Measurements from ENCODE around the gene XRCC5. TPM values are rescaled to one million over a fixed set of nuclear protein-coding genes. Genes with fewer than 3 reads are reported as not detected.
"Not testable (repeated sequence)": the region's sequence is repeated elsewhere in the genome, so short reads cannot be mapped to it uniquely, and the experiment has no call there.

XRCC5 gene
- total RNA-seq, 1 donor from 2014 or later: 807 TPM

DNA sequence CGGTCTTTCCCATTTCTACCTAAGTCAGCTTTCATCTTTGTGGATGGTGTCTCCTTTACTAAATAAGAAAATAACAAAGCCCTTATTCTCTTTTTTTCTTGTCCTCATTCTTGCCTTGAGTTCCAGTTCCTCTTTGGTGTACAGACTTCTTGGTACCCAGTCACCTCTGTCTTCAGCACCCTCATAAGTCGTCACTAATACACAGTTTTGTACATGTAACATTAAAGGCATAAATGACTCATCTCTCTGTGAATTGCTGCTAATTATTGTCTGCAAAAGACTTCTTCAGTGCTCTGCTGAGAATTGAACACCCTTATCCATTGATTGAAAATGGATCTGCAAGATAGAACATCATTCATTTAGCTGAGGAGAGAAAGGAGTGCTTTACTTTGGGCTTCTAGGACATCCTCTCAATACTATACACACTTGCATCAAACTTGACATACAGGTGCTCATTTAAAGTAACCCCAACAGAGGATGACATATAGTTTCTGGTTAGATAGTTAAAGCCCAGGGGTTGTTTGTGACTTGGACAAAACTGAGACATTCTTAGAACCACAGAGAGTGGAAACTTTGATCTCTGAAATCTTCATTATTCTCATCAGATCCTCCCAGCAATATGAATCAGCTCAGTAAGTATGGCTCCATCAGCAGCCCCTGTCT, 97.0 kb downstream of the XRCC5 start:
- H3K36me3 Mint-ChIP-seq: peaks cover 66% of the 10 kb centered on the region
- Histone ChIP-seq H2AFZ (replicated peaks) (no peak overlapping the region), H3K36me3 (peaks cover 31% of the 10 kb centered on the region), H4K20me1 (ENCODE audit: low read depth) (peaks cover 36% of the 10 kb centered on the region), H3K9ac (no peak overlapping the region), H3K27ac (no peak overlapping the region), H3K4me1 (no peaks in the 10 kb centered on the region), H3K79me2 (ENCODE audit: low read depth) (peaks cover 5% of the 10 kb centered on the region), H3F3A (ENCODE audit: low read depth) (peaks cover 53% of the 10 kb centered on the region), H3K4me2 (no peak overlapping the region), H3K27me3 (no peaks in the 10 kb centered on the region), H3K4me3 (no peak overlapping the region), H3K9me3 (ENCODE audit: low read depth) (no peaks in the 10 kb centered on the region)
- no peak overlapping the region for H3K27ac Mint-ChIP-seq
- H3K9me3 Mint-ChIP-seq: no peaks in the 10 kb centered on the region
- H3K4me1 Mint-ChIP-seq: peaks cover 2% of the 10 kb centered on the region
- DNase-seq (ENCODE audit: low spot score): no peak
- no peak for TF ChIP-seq EZH2phosphoT487 (IDR thresholded peaks at IDR 0.05)
- no peaks in the 10 kb centered on the region for H3K27me3 Mint-ChIP-seq (ENCODE audit: insufficient read depth, low read depth)
- H3K4me3 Mint-ChIP-seq: no peak overlapping the region

DNA sequence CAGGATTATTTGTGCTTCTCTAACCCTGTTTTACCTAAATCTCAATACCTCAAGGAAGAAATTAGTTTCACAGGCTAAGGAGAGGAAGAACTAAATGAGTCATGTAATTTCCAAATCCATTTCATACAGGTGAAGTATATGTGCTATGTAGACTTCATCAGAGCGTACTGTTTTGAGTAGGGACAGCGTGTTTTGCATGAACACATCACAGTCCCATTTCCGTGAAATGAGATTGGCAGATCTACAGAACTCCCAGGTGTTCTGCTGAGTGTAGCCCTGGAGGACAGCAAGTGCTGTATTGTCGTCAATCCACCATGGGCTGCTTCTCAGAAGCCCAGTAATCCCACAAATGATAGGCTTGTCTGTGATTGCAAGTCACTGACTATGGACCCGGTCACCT, 97.7 kb downstream of the XRCC5 start:
- Histone ChIP-seq H3K4me2 (no peak overlapping the region), H4K20me1 (ENCODE audit: low read depth) (peaks cover 31% of the 10 kb centered on the region)

DNA sequence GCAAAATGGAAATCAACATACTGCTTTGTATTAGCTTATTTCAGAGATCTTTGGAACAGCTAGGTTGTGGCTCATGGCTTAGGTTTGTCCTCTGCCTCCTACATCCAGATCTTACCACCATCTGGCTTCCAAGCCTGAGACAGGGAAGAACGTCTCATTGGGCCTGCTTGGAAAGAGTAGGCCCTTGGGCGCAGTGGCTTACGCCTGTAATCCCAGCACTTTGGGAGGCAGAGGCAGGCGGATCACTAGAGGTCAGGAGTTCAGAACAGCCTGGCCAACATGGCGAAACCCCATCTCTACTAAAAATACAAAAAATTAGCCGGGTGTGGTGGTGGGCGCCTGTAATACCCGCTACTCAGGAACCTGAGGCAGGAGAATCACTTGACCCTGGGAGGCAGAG, 99.5 kb downstream of the XRCC5 start:
- not testable (repeated sequence) for H3K4me1 Mint-ChIP-seq, H3K4me1 ChIP-seq, H3K9me3 Mint-ChIP-seq

More for the DNA sequence above, 97.7 kb downstream of the XRCC5 start:
- Histone ChIP-seq H3K79me2 (ENCODE audit: low read depth) (no peaks in the 10 kb centered on the region), H2AFZ (replicated peaks) (no peak overlapping the region), H3K4me1 (no peaks in the 10 kb centered on the region), H3K9ac (no peak overlapping the region), H3K36me3 (peaks cover 28% of the 10 kb centered on the region), H3K4me3 (no peak overlapping the region), H3K9me3 (ENCODE audit: low read depth) (no peaks in the 10 kb centered on the region), H3K27ac (no peak overlapping the region), H3F3A (ENCODE audit: low read depth) (peaks cover 56% of the 10 kb centered on the region), H3K27me3 (no peaks in the 10 kb centered on the region)
- Mint-ChIP-seq H3K27me3 (ENCODE audit: insufficient read depth, low read depth) (no peaks in the 10 kb centered on the region), H3K27ac (no peak overlapping the region), H3K9me3 (no peaks in the 10 kb centered on the region), H3K4me1 (peaks cover 2% of the 10 kb centered on the region), H3K4me3 (no peak overlapping the region), H3K36me3 (peaks cover 62% of the 10 kb centered on the region)
- no peak for TF ChIP-seq EZH2 (IDR thresholded peaks at IDR 0.05)
- TF ChIP-seq, protein P1, sequence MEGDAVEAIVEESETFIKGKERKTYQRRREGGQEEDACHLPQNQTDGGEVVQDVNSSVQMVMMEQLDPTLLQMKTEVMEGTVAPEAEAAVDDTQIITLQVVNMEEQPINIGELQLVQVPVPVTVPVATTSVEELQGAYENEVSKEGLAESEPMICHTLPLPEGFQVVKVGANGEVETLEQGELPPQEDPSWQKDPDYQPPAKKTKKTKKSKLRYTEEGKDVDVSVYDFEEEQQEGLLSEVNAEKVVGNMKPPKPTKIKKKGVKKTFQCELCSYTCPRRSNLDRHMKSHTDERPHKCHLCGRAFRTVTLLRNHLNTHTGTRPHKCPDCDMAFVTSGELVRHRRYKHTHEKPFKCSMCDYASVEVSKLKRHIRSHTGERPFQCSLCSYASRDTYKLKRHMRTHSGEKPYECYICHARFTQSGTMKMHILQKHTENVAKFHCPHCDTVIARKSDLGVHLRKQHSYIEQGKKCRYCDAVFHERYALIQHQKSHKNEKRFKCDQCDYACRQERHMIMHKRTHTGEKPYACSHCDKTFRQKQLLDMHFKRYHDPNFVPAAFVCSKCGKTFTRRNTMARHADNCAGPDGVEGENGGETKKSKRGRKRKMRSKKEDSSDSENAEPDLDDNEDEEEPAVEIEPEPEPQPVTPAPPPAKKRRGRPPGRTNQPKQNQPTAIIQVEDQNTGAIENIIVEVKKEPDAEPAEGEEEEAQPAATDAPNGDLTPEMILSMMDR (IDR thresholded peaks at IDR 0.05): no peak
- no peak for TF ChIP-seq EZH2phosphoT487 (IDR thresholded peaks at IDR 0.05)
- no peak for DNase-seq (ENCODE audit: low spot score)

DNA sequence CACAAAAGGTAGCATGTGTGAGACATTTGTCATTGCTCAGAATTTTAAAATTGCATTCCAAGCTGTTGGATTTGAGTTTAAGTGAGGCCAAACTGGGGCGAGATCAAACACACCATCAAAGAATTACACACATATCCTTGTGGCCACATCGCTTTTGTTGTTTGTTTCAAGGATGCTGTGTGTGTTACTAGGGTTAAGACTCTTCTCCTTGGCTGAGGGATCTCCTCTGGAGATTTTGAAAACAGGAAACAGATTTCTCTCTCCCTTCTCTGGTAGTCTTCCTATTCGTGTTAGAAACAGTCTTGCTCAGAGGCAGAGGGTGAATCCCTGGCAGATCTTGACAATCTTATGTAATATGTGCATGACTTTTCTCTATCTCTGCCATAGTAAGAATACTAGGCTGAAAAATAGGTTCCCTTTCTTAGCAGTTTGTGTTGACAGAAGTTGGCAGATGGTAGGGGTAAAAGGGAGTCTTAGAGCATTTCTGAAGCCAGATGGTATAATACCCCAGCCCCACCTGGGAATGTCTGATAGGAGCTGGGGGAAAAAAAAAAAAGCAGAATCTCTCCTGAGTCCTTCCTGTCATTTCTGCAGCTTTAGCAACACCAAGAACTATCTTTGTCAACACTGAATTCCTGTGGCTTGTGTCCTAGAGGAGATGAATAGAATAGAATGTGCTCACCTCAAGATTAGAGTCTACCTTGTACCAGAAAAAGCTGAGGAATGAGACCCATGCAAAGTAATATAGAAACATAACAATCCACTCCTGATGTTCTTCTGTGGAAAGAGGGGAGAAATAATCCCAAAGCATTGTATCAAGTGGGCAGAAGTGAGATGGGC, 101.8 kb downstream of the XRCC5 start:
- H3K36me3 Mint-ChIP-seq: peaks cover 33% of the 10 kb centered on the region
- DNase-seq (ENCODE audit: low spot score): no peak
- H3K4me1 Mint-ChIP-seq: no peaks in the 10 kb centered on the region
- H3K4me3 Mint-ChIP-seq: no peak overlapping the region
- Histone ChIP-seq H3K9me3 (ENCODE audit: low read depth) (no peaks in the 10 kb centered on the region), H3K4me3 (no peak overlapping the region), H3K4me1 (no peaks in the 10 kb centered on the region), H2AFZ (replicated peaks) (no peak overlapping the region), H3K79me2 (ENCODE audit: low read depth) (no peaks in the 10 kb centered on the region), H3K4me2 (no peak overlapping the region), H3K36me3 (peaks cover 3% of the 10 kb centered on the region), H3K27me3 (no peaks in the 10 kb centered on the region), H3K27ac (no peak overlapping the region), H3F3A (ENCODE audit: low read depth) (peaks cover 46% of the 10 kb centered on the region), H3K9ac (no peak overlapping the region), H4K20me1 (ENCODE audit: low read depth) (peaks cover 5% of the 10 kb centered on the region)
- H3K27me3 Mint-ChIP-seq (ENCODE audit: insufficient read depth, low read depth): no peaks in the 10 kb centered on the region
- no peak overlapping the region for H3K27ac Mint-ChIP-seq
- TF ChIP-seq EZH2 (IDR thresholded peaks at IDR 0.05) (no peak), EZH2phosphoT487 (IDR thresholded peaks at IDR 0.05) (no peak)
- TF ChIP-seq, protein P1 (IDR thresholded peaks at IDR 0.05): no peak
- no peaks in the 10 kb centered on the region for H3K9me3 Mint-ChIP-seq

More for the DNA sequence above, 99.5 kb downstream of the XRCC5 start:
- not testable (repeated sequence) for H3K9me3 ChIP-seq (ENCODE audit: low read depth); DNase-seq (ENCODE audit: low spot score); H3K27me3 ChIP-seq; H3K4me2 ChIP-seq; H2AFZ ChIP-seq (replicated peaks); H3K27ac Mint-ChIP-seq; H3K79me2 ChIP-seq (ENCODE audit: low read depth); H3K9ac ChIP-seq; H3K4me3 ChIP-seq; H3K4me3 Mint-ChIP-seq; H3K27me3 Mint-ChIP-seq (ENCODE audit: insufficient read depth, low read depth)
- H3K36me3 Mint-ChIP-seq: peaks cover 50% of the 10 kb centered on the region
- peaks cover 24% of the 10 kb centered on the region for H3K36me3 ChIP-seq
- H3F3A ChIP-seq (ENCODE audit: low read depth): peaks cover 55% of the 10 kb centered on the region
- peak overlapping the region; percentile 53 for H3K27ac ChIP-seq
- H4K20me1 ChIP-seq (ENCODE audit: low read depth): peaks cover 18% of the 10 kb centered on the region

All from neural progenitor cell (in vitro differentiated cells).